ENCODE data around the gene UBE2D2.
"Not testable (repeated sequence)": the region's sequence is repeated elsewhere in the genome, so short reads cannot be mapped to it uniquely, and the experiment has no call there.

UBE2D2 gene

DNA sequence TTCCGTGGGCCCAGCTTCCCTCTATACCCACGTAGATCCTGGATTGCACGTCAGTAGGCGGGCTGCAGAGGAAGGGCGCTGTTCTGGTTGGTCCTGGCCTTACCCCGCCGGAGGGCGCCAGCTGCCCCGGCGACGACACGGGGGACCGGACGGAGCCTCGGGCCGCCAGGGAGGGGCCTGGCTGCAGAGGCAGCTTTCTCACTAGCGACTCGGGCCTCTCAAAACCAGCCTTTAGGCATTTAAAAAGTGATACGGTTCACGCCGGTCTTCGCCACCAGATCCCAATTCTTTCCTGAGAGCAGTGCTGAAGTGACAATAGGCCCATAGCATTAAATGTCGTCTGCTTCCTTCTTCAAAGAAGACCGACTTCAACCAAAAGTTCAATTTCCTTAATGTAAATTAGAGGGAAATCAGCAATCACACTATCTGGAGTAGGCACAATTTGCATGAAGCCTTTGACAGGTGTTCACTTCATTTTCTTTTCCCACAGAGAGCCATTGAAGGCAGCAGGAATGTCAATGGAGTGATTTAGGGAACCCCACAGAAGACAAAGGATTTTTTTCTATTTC lies 17.6 kb upstream of the UBE2D2 start:
- H3K27ac ChIP-seq, result no peak overlapping the region
- TF ChIP-seq, protein P1, sequence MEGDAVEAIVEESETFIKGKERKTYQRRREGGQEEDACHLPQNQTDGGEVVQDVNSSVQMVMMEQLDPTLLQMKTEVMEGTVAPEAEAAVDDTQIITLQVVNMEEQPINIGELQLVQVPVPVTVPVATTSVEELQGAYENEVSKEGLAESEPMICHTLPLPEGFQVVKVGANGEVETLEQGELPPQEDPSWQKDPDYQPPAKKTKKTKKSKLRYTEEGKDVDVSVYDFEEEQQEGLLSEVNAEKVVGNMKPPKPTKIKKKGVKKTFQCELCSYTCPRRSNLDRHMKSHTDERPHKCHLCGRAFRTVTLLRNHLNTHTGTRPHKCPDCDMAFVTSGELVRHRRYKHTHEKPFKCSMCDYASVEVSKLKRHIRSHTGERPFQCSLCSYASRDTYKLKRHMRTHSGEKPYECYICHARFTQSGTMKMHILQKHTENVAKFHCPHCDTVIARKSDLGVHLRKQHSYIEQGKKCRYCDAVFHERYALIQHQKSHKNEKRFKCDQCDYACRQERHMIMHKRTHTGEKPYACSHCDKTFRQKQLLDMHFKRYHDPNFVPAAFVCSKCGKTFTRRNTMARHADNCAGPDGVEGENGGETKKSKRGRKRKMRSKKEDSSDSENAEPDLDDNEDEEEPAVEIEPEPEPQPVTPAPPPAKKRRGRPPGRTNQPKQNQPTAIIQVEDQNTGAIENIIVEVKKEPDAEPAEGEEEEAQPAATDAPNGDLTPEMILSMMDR (conservative IDR thresholded peaks at IDR 0.05), result no peak
- no peak for TF ChIP-seq ZFX (IDR thresholded peaks at IDR 0.05)

DNA sequence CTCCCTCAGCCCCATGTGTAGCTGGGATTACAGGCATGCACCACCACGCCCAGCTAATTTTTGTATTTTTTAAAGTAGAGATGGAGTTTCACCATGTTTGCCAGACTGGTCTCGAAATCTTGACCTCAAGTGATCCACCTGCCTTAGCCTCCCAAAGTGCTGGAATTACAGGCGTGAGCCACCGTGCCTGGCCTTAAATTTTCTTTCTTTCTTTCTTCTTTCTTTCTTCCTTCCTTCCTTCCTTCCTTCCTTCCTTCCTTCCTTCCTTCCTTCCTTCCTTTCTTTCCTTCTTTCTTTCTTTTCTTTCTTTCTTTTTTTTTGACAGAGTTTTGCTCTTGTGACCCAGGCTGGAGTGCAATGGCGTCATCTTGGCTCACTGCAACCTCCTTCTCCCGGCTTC lies 14.5 kb upstream of the UBE2D2 start:
- H3K27ac ChIP-seq, result not testable (repeated sequence)

DNA sequence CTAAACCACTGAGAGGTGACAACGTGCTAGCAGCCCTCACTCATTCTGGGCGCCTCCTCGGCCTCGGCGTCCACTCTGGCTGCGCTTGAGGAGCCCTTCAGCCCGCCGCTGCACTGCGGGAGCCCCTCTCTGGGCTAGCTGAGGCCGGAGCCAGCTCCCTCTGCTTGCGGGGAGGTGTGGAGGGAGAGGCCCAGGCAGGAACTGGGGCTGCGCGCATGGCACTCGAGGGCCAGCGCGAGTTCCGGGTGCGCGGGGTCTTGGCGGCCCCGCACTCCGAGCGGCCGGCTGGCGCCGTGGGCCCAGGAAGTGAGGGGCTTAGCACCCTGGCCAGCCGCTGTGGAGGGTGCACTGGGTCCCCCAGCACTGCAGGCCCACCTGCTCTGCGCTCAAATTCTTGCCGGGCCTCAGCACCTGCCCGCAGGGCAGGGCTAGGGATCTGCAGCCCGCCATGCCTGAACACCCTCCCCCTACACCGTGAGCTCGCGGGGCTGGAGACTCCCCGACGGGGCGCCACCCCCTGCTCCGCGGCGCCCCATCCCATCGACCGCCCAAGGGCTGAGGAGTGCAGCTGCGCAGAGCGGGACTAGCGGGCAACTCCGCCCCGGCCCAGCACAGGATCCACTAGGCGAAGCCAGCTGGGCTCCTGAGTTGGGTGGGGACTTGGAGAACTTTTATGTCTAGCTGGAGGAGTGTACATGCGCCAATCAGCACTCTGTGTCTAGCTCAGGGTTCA lies 11.8 kb upstream of the UBE2D2 start:
- TF ChIP-seq, protein P1 (conservative IDR thresholded peaks at IDR 0.05), result no peak
- TF ChIP-seq ZFX (IDR thresholded peaks at IDR 0.05), result no peak
- no peak overlapping the region for H3K27ac ChIP-seq

DNA sequence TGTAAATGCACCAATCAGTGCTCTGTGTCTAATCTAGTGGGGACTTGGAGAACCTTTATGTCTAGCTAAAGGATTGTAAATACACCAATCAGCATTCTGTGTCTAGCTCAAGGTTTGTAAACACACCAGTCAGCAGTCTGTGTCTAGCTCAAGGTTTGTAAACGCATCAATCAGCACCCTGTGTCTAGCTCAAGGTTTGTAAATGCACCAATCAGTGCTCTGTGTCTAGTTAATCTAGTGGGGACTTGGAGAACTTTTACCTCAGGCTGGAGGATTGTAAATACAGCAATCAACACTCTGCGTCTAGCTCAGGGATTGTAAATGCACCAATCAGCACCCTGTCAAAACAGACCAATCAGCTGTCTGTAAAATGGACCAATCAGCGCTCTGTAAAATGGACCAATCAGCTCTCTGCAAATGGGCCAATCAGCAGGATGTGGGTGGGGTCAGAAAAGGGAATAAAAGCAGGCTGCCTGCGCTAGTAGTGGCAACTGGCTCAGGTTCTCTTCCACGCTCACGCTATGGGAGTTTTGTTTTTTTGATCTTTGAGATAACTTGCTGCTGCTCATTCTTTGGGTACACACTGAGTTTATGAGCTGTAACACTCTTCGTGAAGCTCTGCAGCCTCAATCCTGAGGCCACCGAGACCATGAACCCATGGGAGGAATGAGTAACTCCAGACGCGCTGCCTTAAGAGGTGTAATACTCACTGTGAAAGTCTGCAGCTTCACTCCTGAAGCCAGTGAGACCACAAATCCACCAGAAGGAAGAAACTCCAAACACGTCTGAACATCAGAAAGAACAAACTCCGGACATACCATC lies 10.9 kb upstream of the UBE2D2 start:
- H3K27ac ChIP-seq, result not testable (repeated sequence)

DNA sequence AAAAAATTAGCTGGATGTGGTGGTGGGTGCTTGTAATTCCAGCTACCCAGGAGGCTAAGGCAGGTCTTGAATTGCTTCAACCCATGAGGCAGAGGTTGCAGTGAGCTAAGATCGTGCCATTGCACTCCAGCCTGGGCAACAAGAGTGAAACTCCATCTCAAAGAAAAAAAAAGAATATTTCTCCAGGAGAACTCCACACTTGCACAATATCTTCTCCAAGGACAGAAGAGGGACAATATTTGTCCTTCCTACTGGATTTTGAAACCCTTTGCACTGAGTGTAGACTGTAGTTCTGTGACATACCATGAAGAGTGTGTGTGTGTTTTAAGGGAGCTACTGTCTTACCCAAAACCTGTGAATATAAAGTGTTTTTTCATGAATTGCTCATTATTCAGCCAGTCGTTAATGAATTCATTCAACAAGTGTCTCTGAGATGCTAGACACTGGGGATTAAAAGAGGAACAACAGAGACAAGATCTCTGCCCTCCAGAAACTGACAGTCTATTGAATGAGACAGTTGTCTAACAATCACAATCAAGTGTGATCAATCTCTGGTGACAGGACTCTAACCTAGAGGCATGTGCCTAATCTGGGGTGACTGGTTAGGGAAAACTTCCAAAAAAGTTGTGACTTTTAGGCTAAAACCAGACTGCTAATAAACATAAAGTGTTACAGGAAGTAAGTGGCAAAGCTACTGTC lies 9.8 kb upstream of the UBE2D2 start:
- H3K27ac ChIP-seq, result no peak overlapping the region
- TF ChIP-seq, protein P1 (conservative IDR thresholded peaks at IDR 0.05), result no peak
- TF ChIP-seq ZFX (IDR thresholded peaks at IDR 0.05), result no peak

DNA sequence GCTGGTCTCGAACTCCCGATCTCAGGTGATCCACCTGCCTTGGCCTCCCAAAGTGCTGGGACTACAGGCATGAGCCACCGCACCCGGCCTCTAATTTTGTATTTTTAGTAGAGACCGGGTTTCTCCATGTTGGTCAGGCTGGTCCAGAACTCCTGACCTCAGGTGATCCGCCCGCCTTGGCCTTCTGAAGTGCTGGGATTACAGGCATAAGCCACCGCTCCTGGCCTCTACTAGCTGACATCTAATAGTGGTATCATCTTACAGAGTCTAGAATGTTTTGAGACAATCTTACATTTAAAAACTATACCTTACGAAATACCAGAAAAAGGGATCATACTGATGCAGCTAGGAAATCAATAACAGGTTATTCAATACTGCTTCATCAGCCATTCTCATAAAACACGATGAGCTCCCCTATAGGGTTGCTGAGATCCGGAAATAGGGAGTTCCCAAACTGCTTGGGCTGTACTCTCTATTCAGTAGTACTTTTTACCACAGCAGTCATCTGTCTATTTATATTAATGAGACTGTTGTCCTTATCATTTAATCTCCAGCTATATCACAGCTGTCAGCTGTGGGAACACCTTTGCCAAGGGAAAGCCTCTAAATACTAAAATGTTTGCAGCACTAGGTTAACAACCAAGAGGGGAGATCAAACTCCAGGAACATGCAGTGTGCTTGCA lies 8.1 kb upstream of the UBE2D2 start:
- H3K27ac ChIP-seq, result no peak overlapping the region
- TF ChIP-seq ZFX (IDR thresholded peaks at IDR 0.05), result no peak
- TF ChIP-seq, protein P1 (conservative IDR thresholded peaks at IDR 0.05), result no peak

DNA sequence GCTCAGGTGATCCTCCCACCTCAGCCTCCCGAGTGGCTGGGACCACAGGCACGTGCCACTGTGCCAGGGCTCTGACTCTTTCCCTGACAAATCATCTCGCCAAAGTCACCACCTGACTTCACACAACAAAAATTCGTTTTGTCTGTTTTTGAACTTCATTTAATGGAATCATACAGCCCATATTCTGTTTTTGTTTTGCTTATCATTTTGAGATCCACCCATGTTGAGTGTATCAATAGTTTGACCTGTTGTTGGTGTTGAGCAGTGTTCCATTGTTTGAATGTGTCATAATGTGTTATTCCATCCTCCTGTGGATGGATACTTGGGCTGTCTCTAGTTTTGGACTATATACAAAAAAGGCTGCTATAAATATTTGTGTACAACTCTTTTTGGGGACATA lies 6.9 kb upstream of the UBE2D2 start:
- no peak overlapping the region for H3K27ac ChIP-seq
- TF ChIP-seq ZFX (IDR thresholded peaks at IDR 0.05), result no peak
- TF ChIP-seq, protein P1 (conservative IDR thresholded peaks at IDR 0.05), result no peak

Measured in C4-2B (cell line).